H9 (cell line): ENCODE measurements around the gene MUC5B. TPM values are rescaled to one million over a fixed set of nuclear protein-coding genes. Genes with fewer than 3 reads are reported as not detected.
A peak's percentile ranks its signal among the peaks of the same experiment; 100 is the strongest.

Experiments
- DNase-seq: peaks from one replicate; pipeline ENCODE4 v3.0.0-alpha.2; 2017
- H2AFZ ChIP-seq: one replicate; pipeline ENCODE4 v1.6.1; 2013; ENCODE audit warnings: mild to moderate bottlenecking, low read length, control low read depth, moderate library complexity
- H2AK5ac ChIP-seq: 2 replicates; pipeline ENCODE4 v1.6.1; 2013; ENCODE audit warnings: low read length, control low read depth, mixed read lengths; ENCODE audit not compliant: insufficient read length
- H2BK120ac ChIP-seq: one replicate; pipeline ENCODE4 v1.6.1; 2013; ENCODE audit warnings: low read depth, mild to moderate bottlenecking, low read length, control low read depth, inconsistent platforms; ENCODE audit not compliant: poor library complexity, severe bottlenecking
- H2BK12ac ChIP-seq: 2 replicates; pipeline ENCODE4 v1.6.1; 2013; ENCODE audit warnings: low read length, control low read depth, mixed read lengths, low read depth; ENCODE audit not compliant: insufficient read length
- H2BK15ac ChIP-seq: 2 replicates; pipeline ENCODE4 v1.6.1; 2013; ENCODE audit warnings: low read depth, low read length, control low read depth
- H2BK20ac ChIP-seq: one replicate; pipeline ENCODE4 v1.6.1; 2013; ENCODE audit warnings: low read depth, mild to moderate bottlenecking, low read length, control low read depth, inconsistent platforms; ENCODE audit not compliant: poor library complexity, severe bottlenecking
- H2BK5ac ChIP-seq: 2 replicates; pipeline ENCODE4 v1.6.1; 2013; ENCODE audit warnings: low read length, control low read depth, mixed read lengths; ENCODE audit not compliant: insufficient read length
- H3K14ac ChIP-seq: 2 replicates; pipeline ENCODE4 v1.6.1; 2013; ENCODE audit warnings: low read length, control low read depth; ENCODE audit not compliant: insufficient read depth
- H3K18ac ChIP-seq: 2 replicates; pipeline ENCODE4 v1.6.1; 2013; ENCODE audit warnings: low read depth, mild to moderate bottlenecking, mixed read lengths, low read length, control low read depth; ENCODE audit not compliant: insufficient read length
- H3K23ac ChIP-seq: 2 replicates; pipeline ENCODE4 v1.6.1; 2013; ENCODE audit warnings: low read length, control low read depth, mixed read lengths, low read depth; ENCODE audit not compliant: insufficient read length
- H3K23me2 ChIP-seq: 2 replicates; pipeline ENCODE4 v1.6.1; 2013; ENCODE audit warnings: low read depth, mild to moderate bottlenecking, mixed read lengths, low read length, control low read depth; ENCODE audit not compliant: insufficient read length, poor library complexity, severe bottlenecking
- H3K27ac ChIP-seq: 2 replicates; pipeline ENCODE4 v1.5.1; 2013; ENCODE audit warnings: low read length, control low read depth, mixed read lengths, low read depth; ENCODE audit not compliant: insufficient read length
- H3K27me3 ChIP-seq: 2 replicates; pipeline ENCODE4 v1.6.1; 2013; ENCODE audit warnings: low read length, control low read depth, inconsistent platforms; ENCODE audit not compliant: insufficient read depth
- H3K4ac ChIP-seq: 2 replicates; pipeline ENCODE4 v1.6.1; 2013; ENCODE audit warnings: low read depth, mild to moderate bottlenecking, control low read depth, inconsistent platforms, low read length, moderate library complexity
- H3K4me1 ChIP-seq: 2 replicates; pipeline ENCODE4 v1.6.1; 2013; ENCODE audit warnings: low read length, control low read depth, inconsistent platforms; ENCODE audit not compliant: insufficient read depth
- H3K4me2 ChIP-seq: 2 replicates; pipeline ENCODE4 v1.6.1; 2013; ENCODE audit warnings: low read length, control low read depth, mixed read lengths; ENCODE audit not compliant: insufficient read length, insufficient read depth
- H3K56ac ChIP-seq: 2 replicates; pipeline ENCODE4 v1.6.1; 2013; ENCODE audit warnings: low read depth, mild to moderate bottlenecking, mixed read lengths, low read length, control low read depth; ENCODE audit not compliant: insufficient read length
- H3K79me1 ChIP-seq: 2 replicates; pipeline ENCODE4 v1.6.1; 2013; ENCODE audit warnings: low read depth, mild to moderate bottlenecking, moderate library complexity, low read length, control low read depth, inconsistent platforms; ENCODE audit not compliant: insufficient read depth, poor library complexity, severe bottlenecking
- H3K79me2 ChIP-seq: 2 replicates; pipeline ENCODE4 v1.6.1; 2013; ENCODE audit warnings: low read length, control low read depth, inconsistent platforms; ENCODE audit not compliant: insufficient read depth
- H3K9ac ChIP-seq: 2 replicates; pipeline ENCODE4 v1.6.1; 2013; ENCODE audit warnings: low read length, control low read depth, mixed read lengths; ENCODE audit not compliant: insufficient read length; ENCODE audit errors: extremely low read depth
- H3K9me3 ChIP-seq: one replicate; pipeline ENCODE4 v1.6.1; 2013; ENCODE audit warnings: low read depth, low read length, inconsistent platforms; ENCODE audit not compliant: control insufficient read depth
- H3T11ph ChIP-seq: one replicate; pipeline ENCODE4 v1.6.1; 2013; ENCODE audit warnings: mild to moderate bottlenecking, low read length, control low read depth, inconsistent platforms
- H4K20me1 ChIP-seq: one replicate; pipeline ENCODE4 v1.6.1; 2013; ENCODE audit not compliant: control insufficient read depth, insufficient read length, insufficient read depth
- H4K5ac ChIP-seq: 2 replicates; pipeline ENCODE4 v1.6.1; 2013; ENCODE audit warnings: low read depth, mild to moderate bottlenecking, mixed read lengths, low read length, control low read depth; ENCODE audit not compliant: insufficient read length
- H4K8ac ChIP-seq: replicated peaks from 2 replicates; pipeline ENCODE4 v1.6.1; 2013; ENCODE audit warnings: low read length, control low read depth, mixed read lengths, low read depth; ENCODE audit not compliant: insufficient read length
- H4K91ac ChIP-seq: 2 replicates; pipeline ENCODE4 v1.6.1; 2013; ENCODE audit warnings: low read depth, mild to moderate bottlenecking, moderate library complexity, mixed read lengths, low read length, control low read depth; ENCODE audit not compliant: insufficient read length
- H3K27ac Mint-ChIP-seq, 3 experiments: 2 replicates in 2 of 3; 3 replicates in 1 of 3; pipeline ENCODE4 v1.8.0; 2020 to 2021; ENCODE audit warnings: mixed read lengths in 3 of 3, mild to moderate bottlenecking in 1 of 3, moderate library complexity in 1 of 3
- H3K27me3 Mint-ChIP-seq: 2 replicates; pipeline ENCODE4 v1.8.0; 2021; ENCODE audit warnings: low read depth, mild to moderate bottlenecking, moderate library complexity, mixed read lengths
- H3K36me3 Mint-ChIP-seq, 3 experiments: 2 replicates in 2 of 3; 3 replicates in 1 of 3; pipeline ENCODE4 v1.8.0; 2020 to 2021; ENCODE audit warnings: low read depth in 3 of 3, mixed read lengths in 3 of 3; ENCODE audit not compliant: insufficient read depth in 1 of 3
- H3K4me1 Mint-ChIP-seq, 2 experiments: 2 replicates each; pipeline ENCODE4 v1.8.0; 2020; ENCODE audit warnings: mixed read lengths in 2 of 2
- H3K4me3 Mint-ChIP-seq, 2 experiments: 2 replicates in 1 of 2; 3 replicates in 1 of 2; pipeline ENCODE4 v1.8.0; 2020 to 2021; ENCODE audit warnings: mild to moderate bottlenecking in 2 of 2, mixed read lengths in 2 of 2, moderate library complexity in 1 of 2
- H3K9me3 Mint-ChIP-seq, 2 experiments: 2 replicates in 1 of 2; 3 replicates in 1 of 2; pipeline ENCODE4 v1.8.0; 2020; ENCODE audit warnings: mild to moderate bottlenecking in 2 of 2, mixed read lengths in 2 of 2, moderate library complexity in 1 of 2
- WGBS: extraction: QIAGEN DNeasy Blood & Tissue Kit; methylation state at CpG from one replicate; pipeline ENCODE4 v1.1.7; 2013; ENCODE audit warnings: missing lambda C conversion rate, low lambda C conversion rate, mixed read lengths; ENCODE audit not compliant: insufficient read length; ENCODE audit errors: extremely low coverage; 5-methylcytosine and 5-hydroxymethylcytosine counted together
- total RNA-seq: library from RNA; stranded (reverse); gene quantifications from 2 replicates; pipeline ENCODE4 v1.2.1, GENCODE V29; 2021
- TF ChIP-seq, protein P1 (sequence below): fragments of 200-600 bp; sonication (generic); conservative IDR thresholded peaks from 3 replicates; pipeline ENCODE4 v1.8.0; 2021; ENCODE audit warnings: antibody characterized with exemption, mild to moderate bottlenecking

MUC5B gene
- total RNA-seq, 1 experiment from 2014 or later: not detected

DNA sequence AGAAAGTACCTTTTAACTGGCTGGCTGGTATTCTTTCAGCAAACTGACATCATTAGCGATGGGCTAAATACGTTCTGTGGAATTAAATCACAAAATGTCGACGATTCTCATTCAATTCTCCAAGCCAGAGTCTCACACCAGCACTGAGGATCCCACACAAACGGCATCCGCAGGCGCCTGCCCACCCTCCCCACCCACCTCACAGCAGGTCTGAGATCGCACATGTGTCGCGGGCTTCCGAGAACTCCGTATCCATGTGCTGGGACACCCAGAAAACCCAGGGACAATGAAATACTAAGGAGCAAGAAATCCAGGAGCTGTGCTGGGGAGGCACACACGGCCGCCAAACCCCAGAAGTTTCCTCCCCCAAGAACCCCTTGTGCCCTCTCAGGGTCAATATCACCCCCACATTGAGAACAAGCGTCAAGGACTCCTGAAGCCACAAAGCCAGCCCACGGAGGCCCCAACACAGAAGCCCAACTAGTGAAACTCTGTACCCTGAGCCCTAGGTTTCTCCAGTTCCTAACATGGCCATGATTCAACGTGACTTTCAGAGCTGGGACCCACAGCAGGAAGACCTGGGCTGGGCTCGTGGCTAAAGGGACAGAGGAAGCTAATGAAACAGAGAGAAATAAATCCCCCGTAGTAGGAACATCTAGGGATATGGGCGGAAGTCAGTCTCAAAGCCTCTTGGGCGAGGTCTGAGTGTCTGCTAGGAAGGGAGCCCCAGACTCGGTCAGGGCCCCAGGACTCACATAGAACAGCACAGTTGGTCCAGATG is 78.5 kb downstream of the MUC5B start:
- no peak overlapping the region for H4K91ac ChIP-seq
- H3K9me3 ChIP-seq: no peaks in the 10 kb centered on the region
- peaks cover 2 to 5% (median 5%) of the 10 kb centered on the region in 3 experiments; a peak in 3 of 7 replicates for H3K36me3 Mint-ChIP-seq
- H3K27me3 ChIP-seq: no peaks in the 10 kb centered on the region
- no peak overlapping the region; the same call in 1 of the 2 replicates for H3K14ac ChIP-seq
- no peak overlapping the region for H2BK12ac ChIP-seq
- no peaks in the 10 kb centered on the region for H4K20me1 ChIP-seq
- H3K27me3 Mint-ChIP-seq: no peaks in the 10 kb centered on the region
- H2AK5ac ChIP-seq: no peak overlapping the region
- TF ChIP-seq, protein P1, sequence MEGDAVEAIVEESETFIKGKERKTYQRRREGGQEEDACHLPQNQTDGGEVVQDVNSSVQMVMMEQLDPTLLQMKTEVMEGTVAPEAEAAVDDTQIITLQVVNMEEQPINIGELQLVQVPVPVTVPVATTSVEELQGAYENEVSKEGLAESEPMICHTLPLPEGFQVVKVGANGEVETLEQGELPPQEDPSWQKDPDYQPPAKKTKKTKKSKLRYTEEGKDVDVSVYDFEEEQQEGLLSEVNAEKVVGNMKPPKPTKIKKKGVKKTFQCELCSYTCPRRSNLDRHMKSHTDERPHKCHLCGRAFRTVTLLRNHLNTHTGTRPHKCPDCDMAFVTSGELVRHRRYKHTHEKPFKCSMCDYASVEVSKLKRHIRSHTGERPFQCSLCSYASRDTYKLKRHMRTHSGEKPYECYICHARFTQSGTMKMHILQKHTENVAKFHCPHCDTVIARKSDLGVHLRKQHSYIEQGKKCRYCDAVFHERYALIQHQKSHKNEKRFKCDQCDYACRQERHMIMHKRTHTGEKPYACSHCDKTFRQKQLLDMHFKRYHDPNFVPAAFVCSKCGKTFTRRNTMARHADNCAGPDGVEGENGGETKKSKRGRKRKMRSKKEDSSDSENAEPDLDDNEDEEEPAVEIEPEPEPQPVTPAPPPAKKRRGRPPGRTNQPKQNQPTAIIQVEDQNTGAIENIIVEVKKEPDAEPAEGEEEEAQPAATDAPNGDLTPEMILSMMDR: no peak
- H3K79me1 ChIP-seq: peaks cover 14% of the 10 kb centered on the region
- no peaks in the 10 kb centered on the region for H3K9me3 Mint-ChIP-seq
- no peaks in the 10 kb centered on the region; the same call in 1 of the 2 replicates for H3K4me1 ChIP-seq
- no peak overlapping the region for H2BK15ac ChIP-seq
- no peak overlapping the region for H3K4ac ChIP-seq
- no peak overlapping the region for H3K18ac ChIP-seq
- H3K27ac ChIP-seq: no peak overlapping the region
- H3K56ac ChIP-seq: no peak overlapping the region
- no peak overlapping the region for H2AFZ ChIP-seq
- no CpG with 5 or more reads among the region's 22 CpGs for WGBS
- DNase-seq: peak; percentile 14
- peaks cover 21 to 32% of the 10 kb centered on the region in 2 experiments for H3K4me1 Mint-ChIP-seq
- no peak overlapping the region for H4K8ac ChIP-seq
- no peak overlapping the region for H3K23ac ChIP-seq
- H3K23me2 ChIP-seq: no peaks in the 10 kb centered on the region
- no peak overlapping the region for H4K5ac ChIP-seq
- no peak overlapping the region for H3K4me3 Mint-ChIP-seq
- H2BK120ac ChIP-seq: no peak overlapping the region
- no peak overlapping the region for H3T11ph ChIP-seq
- H3K9ac ChIP-seq: no peak overlapping the region
- no peak overlapping the region for H3K4me2 ChIP-seq
- H2BK20ac ChIP-seq: no peak overlapping the region
- H3K79me2 ChIP-seq: peaks cover 1% of the 10 kb centered on the region; the same call in 1 of the 2 replicates
- no peak overlapping the region for H2BK5ac ChIP-seq
- H3K27ac Mint-ChIP-seq: peak overlapping the region in 1 of 3 experiments; percentile 89; a peak in 2 of 7 replicates
